SU-DHL-6 (cell line): ENCODE results near the gene ZNF443.
A peak's percentile ranks its signal among the peaks of the same experiment; 100 is the strongest.
"Not testable (repeated sequence)": the region's sequence is repeated elsewhere in the genome, so short reads cannot be mapped to it uniquely, and the experiment has no call there.

Source experiments
- H2AFZ ChIP-seq: fragments of 200-600 bp; sonication (generic); 2 replicates; pipeline ENCODE4 v1.6.1; 2014; ENCODE audit warnings: low read depth, mild to moderate bottlenecking, moderate library complexity, mixed read lengths, antibody characterized with exemption, low read length; ENCODE audit not compliant: severe bottlenecking
- H3F3A ChIP-seq: fragments of 200-600 bp; shearing (Covaris generic); 2 replicates; pipeline ENCODE4 v1.6.0; 2016; ENCODE audit warnings: antibody characterized with exemption, mild to moderate bottlenecking; ENCODE audit not compliant: insufficient read depth
- H3K27ac ChIP-seq: fragments of 200-600 bp; sonication (generic); 2 replicates; pipeline ENCODE4 v1.5.1; 2016; ENCODE audit warnings: low read depth, mild to moderate bottlenecking, low read length, moderate library complexity, mixed read lengths
- H3K27me3 ChIP-seq: fragments of 200-600 bp; sonication (generic), shearing (Covaris generic); 2 replicates; pipeline ENCODE4 v1.6.0; 2014; ENCODE audit warnings: mild to moderate bottlenecking, low read length
- H3K36me3 ChIP-seq: fragments of 200-600 bp; sonication (generic); 2 replicates; pipeline ENCODE4 v1.6.1; 2014; ENCODE audit warnings: mild to moderate bottlenecking, low read length, mixed read lengths
- H3K4me2 ChIP-seq: fragments of 300-600, 200-600 bp; shearing (Covaris generic), sonication (generic); 2 replicates; pipeline ENCODE4 v1.6.0; 2014; ENCODE audit warnings: low read length, low read depth, mild to moderate bottlenecking; ENCODE audit not compliant: poor library complexity, severe bottlenecking
- H3K4me3 ChIP-seq: fragments of 200-600 bp; sonication (generic); 2 replicates; pipeline ENCODE4 v1.5.1; 2014; ENCODE audit warnings: antibody characterized with exemption, low read length, mild to moderate bottlenecking, mixed read lengths; ENCODE audit not compliant: insufficient read depth, poor library complexity, severe bottlenecking
- H3K79me2 ChIP-seq: fragments of 200-600 bp; sonication (generic); 2 replicates; pipeline ENCODE4 v1.6.1; 2014; ENCODE audit warnings: mild to moderate bottlenecking, low read length, moderate library complexity; ENCODE audit not compliant: insufficient read depth
- H3K9ac ChIP-seq: fragments of 200-600 bp; sonication (generic); 2 replicates; pipeline ENCODE4 v1.7.0; 2014; ENCODE audit warnings: mild to moderate bottlenecking, low read length
- H3K9me2 ChIP-seq: fragments of 200-600 bp; sonication (generic); replicated peaks from 2 replicates; pipeline ENCODE4 v1.6.1; 2014; ENCODE audit warnings: low read length; ENCODE audit not compliant: insufficient read depth
- H3K9me3 ChIP-seq: fragments of 200-600 bp; sonication (generic); 2 replicates; pipeline ENCODE4 v1.6.1; 2014; ENCODE audit warnings: low read length, mixed read lengths; ENCODE audit not compliant: insufficient read depth
- H4K20me1 ChIP-seq: fragments of 200-600 bp; sonication (generic); 2 replicates; pipeline ENCODE4 v1.6.1; 2014; ENCODE audit warnings: low read depth, mild to moderate bottlenecking, antibody characterized with exemption, low read length, moderate library complexity, mixed read lengths
- CTCF ChIP-seq: fragments of 200-600 bp; sonication (generic); IDR thresholded peaks from one replicate; pipeline ENCODE4 v1.5.1; 2017; ENCODE audit warnings: antibody characterized with exemption, mild to moderate bottlenecking, low read length, moderate library complexity; ENCODE audit not compliant: insufficient read depth, poor library complexity, severe bottlenecking
- EZH2phosphoT487 ChIP-seq: fragments of 200-600 bp; sonication (generic), shearing (Covaris generic); conservative IDR thresholded peaks from 2 replicates; pipeline ENCODE4 v1.6.1; 2018; ENCODE audit warnings: mild to moderate bottlenecking, antibody characterized with exemption, low read length, moderate library complexity, mixed read lengths

Gene ZNF443

GRCh38 chr19:12440541-12441316 is at the start of gene ZNF443:
ZNF443 (minus strand) TSS chr19:12441021; CDS start chr19:12440914, 107 bp downstream.
- peak within 1 kb of the TSS; percentile 84 for H3K9ac ChIP-seq
- H3K27ac ChIP-seq = peak within 1 kb of the TSS; percentile 46; the same call in 1 of the 2 replicates
- H4K20me1 ChIP-seq = no peaks in the 10 kb centered on the region
- H3K4me3 ChIP-seq = peak within 1 kb of the TSS; percentile 84
- H3K9me2 ChIP-seq = no peaks in the 10 kb centered on the region
- peak within 1 kb of the TSS; percentile 91 for H2AFZ ChIP-seq
- TF ChIP-seq EZH2phosphoT487 = no peak
- TF ChIP-seq CTCF = no peak
- no peaks in the 10 kb centered on the region for H3K36me3 ChIP-seq
- H3K27me3 ChIP-seq = no peaks in the 10 kb centered on the region
- peak within 1 kb of the TSS; percentile 58 for H3K4me2 ChIP-seq
- no peaks in the 10 kb centered on the region for H3K9me3 ChIP-seq
- no peaks in the 10 kb centered on the region for H3F3A ChIP-seq
- no peaks in the 10 kb centered on the region for H3K79me2 ChIP-seq

GRCh38 chr19:12486265-12486783 is 45.5 kb upstream of the ZNF443 start:
- H3K79me2 ChIP-seq, H4K20me1 ChIP-seq, H3K36me3 ChIP-seq, H3F3A ChIP-seq, H3K27ac ChIP-seq, H3K4me2 ChIP-seq, H3K9ac ChIP-seq, H3K9me2 ChIP-seq, H3K27me3 ChIP-seq, H2AFZ ChIP-seq, H3K9me3 ChIP-seq, H3K4me3 ChIP-seq: not testable (repeated sequence)

- Histone ChIP-seq H3K4me2 (peak overlapping the region; percentile 80), H3K27me3 (no peaks in the 10 kb centered on the region), H3K79me2 (peaks cover 10% of the 10 kb centered on the region; the same call in 1 of the 2 replicates), H3K4me3 (no peak overlapping the region), H3K9me2 (no peaks in the 10 kb centered on the region), H3F3A (no peaks in the 10 kb centered on the region), H3K9me3 (no peaks in the 10 kb centered on the region), H3K9ac (no peak overlapping the region), H2AFZ (no peak overlapping the region), H3K27ac (no peak overlapping the region), H3K36me3 (no peaks in the 10 kb centered on the region), H4K20me1 (no peaks in the 10 kb centered on the region)
- no peak for TF ChIP-seq CTCF
- no peak for TF ChIP-seq EZH2phosphoT487
These were observed 44.8 kb upstream of the ZNF443 start for GRCh38 chr19:12485571-12485970.

GRCh38 chr19:12485052-12485416 is 44.2 kb upstream of the ZNF443 start:
- H3K9me2 ChIP-seq = no peaks in the 10 kb centered on the region
- no peak overlapping the region for H3K27ac ChIP-seq
- no peak for TF ChIP-seq EZH2phosphoT487
- no peak for TF ChIP-seq CTCF
- no peaks in the 10 kb centered on the region for H3K9me3 ChIP-seq
- no peaks in the 10 kb centered on the region for H4K20me1 ChIP-seq
- H3K27me3 ChIP-seq = no peaks in the 10 kb centered on the region
- peak overlapping the region; percentile 80 for H3K4me2 ChIP-seq
- H3K36me3 ChIP-seq = no peaks in the 10 kb centered on the region
- peak overlapping the region; percentile 73 for H3K9ac ChIP-seq
- H2AFZ ChIP-seq = peak overlapping the region; percentile 93
- no peaks in the 10 kb centered on the region for H3F3A ChIP-seq
- peaks cover 10% of the 10 kb centered on the region; the same call in 1 of the 2 replicates for H3K79me2 ChIP-seq
- H3K4me3 ChIP-seq = peak overlapping the region; percentile 72
